Kidney (tissue), 14 donors: Measurements from ENCODE around the gene TRIM8. TPM values are rescaled to one million over a fixed set of nuclear protein-coding genes. Genes with fewer than 3 reads are reported as not detected.

Experiments
- DNase-seq, 5 donors: peaks; one replicate each; pipeline ENCODE4 v3.0.0-alpha.2; 2013 to 2020
- FAIRE-seq: peaks from 2 replicates; lab custom pipeline; 2012; peaks lifted over from hg19 to GRCh38; lab: Jason Lieb, UNC
- H3K27ac ChIP-seq, 2 donors: one replicate each; pipeline ENCODE4 v1.7.0; 2013; ENCODE audit warnings: low read depth in 2 of 2, low read length in 2 of 2, inconsistent platforms in 1 of 2
- H3K27me3 ChIP-seq: one replicate; pipeline ENCODE4 v1.7.1; 2013; ENCODE audit warnings: low read length, inconsistent platforms; ENCODE audit not compliant: control insufficient read depth, insufficient read depth
- H3K36me3 ChIP-seq, 3 donors: one replicate each; pipeline versions ENCODE4 v1.7.0 to v1.7.1; 2013; ENCODE audit warnings: low read length in 3 of 3, control low read depth in 1 of 3, inconsistent platforms in 1 of 3; ENCODE audit not compliant: insufficient read depth in 3 of 3, control insufficient read depth in 2 of 3
- H3K4me1 ChIP-seq, 3 donors: one replicate each; pipeline versions ENCODE4 v1.7.0 to v1.7.1; 2013; ENCODE audit warnings: low read length in 3 of 3, inconsistent platforms in 1 of 3, low read depth in 1 of 3; ENCODE audit not compliant: control insufficient read depth in 2 of 3, insufficient read depth in 2 of 3
- H3K4me3 ChIP-seq, 3 donors: one replicate each; pipeline versions ENCODE4 v1.7.0 to v1.8.1; 2013; ENCODE audit warnings: low read length in 3 of 3, control low read depth in 1 of 3, inconsistent platforms in 1 of 3
- H3K9ac ChIP-seq, 3 donors: one replicate each; pipeline versions ENCODE4 v1.7.0 to v1.7.1; 2013; ENCODE audit warnings: low read length in 3 of 3, control low read depth in 1 of 3, inconsistent platforms in 1 of 3
- H3K9me3 ChIP-seq, 3 donors: one replicate each; pipeline versions ENCODE4 v1.7.0 to v1.7.1; 2013; ENCODE audit warnings: low read length in 3 of 3, control low read depth in 1 of 3, inconsistent platforms in 1 of 3; ENCODE audit not compliant: control insufficient read depth in 2 of 3, insufficient read depth in 1 of 3
- intact Hi-C: fragments of 100-400 bp; cut with DNase I; formaldehyde crosslinking; loops from one replicate; pipeline ENCODE4 v1.11.1; 2022
- polyA plus RNA-seq: library from polyadenylated mRNA; stranded (reverse); fragments of 350-450 nt; fragmentation: Illumina TruSeq; extraction: RNeasy Lipid Tissue Mini Kit (QIAGEN cat#74804); gene quantifications from one replicate; pipeline ENCODE4 v1.2.3, GENCODE V29; 2014; ENCODE audit warnings: low read depth, low replicate concordance; ENCODE audit not compliant: insufficient read depth
- total RNA-seq: library from RNA; stranded (reverse); fragmentation: NEBNext Ultra II Directional; extraction: Animal tissue kit (Norgen Biotek cat#: 25700); gene quantifications from one replicate; pipeline ENCODE4 v1.2.1, GENCODE V29; 2021
- TF ChIP-seq, protein P1 (sequence below): IDR thresholded peaks from 3 replicates; pipeline ENCODE4 v1.5.1; 2012; ENCODE audit warnings: mild to moderate bottlenecking, moderate library complexity, borderline replicate concordance; ENCODE audit not compliant: insufficient read depth; ENCODE audit errors: extremely low read depth
- donor health status: control.
- donor health status: control.
- donor health status: control.
- donor health status: control.
- donor health status: control.
- donor health status: DM: yes; HTN: yes; CAD: no.
- donor health status: Normal renal cell carcinoma (clear cell type).

Gene TRIM8
- total and polyA plus RNA-seq, 2 donors from 2014 or later = 160 to 198 TPM

DNA sequence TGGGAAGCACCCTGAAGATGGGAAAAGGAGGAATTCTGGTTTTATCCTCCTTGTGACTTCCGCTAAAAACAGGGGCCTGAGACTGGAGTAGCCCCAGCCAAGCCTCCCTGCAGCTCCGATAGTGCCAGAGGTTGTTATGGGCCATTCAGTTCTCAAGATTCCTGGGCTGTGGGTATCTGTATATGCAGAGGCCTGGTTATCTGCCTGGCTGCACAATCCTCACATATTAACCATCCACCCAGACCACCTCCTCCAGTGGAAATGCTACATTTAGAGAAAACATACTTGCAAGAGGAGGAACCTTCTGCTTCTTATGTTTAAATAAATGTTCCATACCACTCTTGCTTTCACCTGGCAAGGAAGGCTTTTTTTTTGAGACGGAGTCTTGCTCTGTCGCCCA, 35.3 kb downstream of the TRIM8 start:
- Histone ChIP-seq H3K36me3 (peaks cover 0 to 2% (median 0%) of the 10 kb centered on the region in 3 donors), H3K4me1 (peaks cover 38 to 50% (median 47%) of the 10 kb centered on the region in 3 donors), H3K9ac (no peak overlapping the region), H3K9me3 (no peaks in the 10 kb centered on the region), H3K27ac (peak overlapping the region; percentile 49 to 51), H3K4me3 (no peak overlapping the region), H3K27me3 (no peaks in the 10 kb centered on the region)
- intact Hi-C loops = no loop called here
- no peak for FAIRE-seq
- TF ChIP-seq, protein P1, sequence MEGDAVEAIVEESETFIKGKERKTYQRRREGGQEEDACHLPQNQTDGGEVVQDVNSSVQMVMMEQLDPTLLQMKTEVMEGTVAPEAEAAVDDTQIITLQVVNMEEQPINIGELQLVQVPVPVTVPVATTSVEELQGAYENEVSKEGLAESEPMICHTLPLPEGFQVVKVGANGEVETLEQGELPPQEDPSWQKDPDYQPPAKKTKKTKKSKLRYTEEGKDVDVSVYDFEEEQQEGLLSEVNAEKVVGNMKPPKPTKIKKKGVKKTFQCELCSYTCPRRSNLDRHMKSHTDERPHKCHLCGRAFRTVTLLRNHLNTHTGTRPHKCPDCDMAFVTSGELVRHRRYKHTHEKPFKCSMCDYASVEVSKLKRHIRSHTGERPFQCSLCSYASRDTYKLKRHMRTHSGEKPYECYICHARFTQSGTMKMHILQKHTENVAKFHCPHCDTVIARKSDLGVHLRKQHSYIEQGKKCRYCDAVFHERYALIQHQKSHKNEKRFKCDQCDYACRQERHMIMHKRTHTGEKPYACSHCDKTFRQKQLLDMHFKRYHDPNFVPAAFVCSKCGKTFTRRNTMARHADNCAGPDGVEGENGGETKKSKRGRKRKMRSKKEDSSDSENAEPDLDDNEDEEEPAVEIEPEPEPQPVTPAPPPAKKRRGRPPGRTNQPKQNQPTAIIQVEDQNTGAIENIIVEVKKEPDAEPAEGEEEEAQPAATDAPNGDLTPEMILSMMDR = no peak
- DNase-seq = peak in 2 of 5 donors; percentile 30 to 58

DNA sequence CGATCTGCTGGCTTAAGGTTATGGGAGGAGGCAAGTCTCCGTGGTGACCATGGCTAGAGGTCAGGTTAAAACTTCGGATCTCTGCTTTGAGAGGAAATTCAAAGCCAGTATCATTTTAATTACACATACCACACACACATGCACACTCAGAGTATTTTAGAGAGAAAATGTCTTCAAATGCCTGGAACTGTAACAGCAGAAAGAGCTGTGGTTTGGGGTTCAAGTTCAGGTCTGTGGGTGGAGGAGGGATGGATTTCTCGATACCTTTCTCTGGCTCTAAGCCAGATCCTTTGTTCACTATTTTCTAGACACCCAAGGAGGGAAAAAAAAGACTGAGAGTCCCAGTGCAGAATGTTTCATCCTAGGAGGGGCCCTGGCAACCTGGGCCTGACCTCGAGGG, 37.4 kb downstream of the TRIM8 start:
- Histone ChIP-seq H3K4me1 (peaks cover 22 to 32% (median 30%) of the 10 kb centered on the region in 3 donors), H3K4me3 (no peak overlapping the region), H3K9ac (no peak overlapping the region), H3K27me3 (no peaks in the 10 kb centered on the region), H3K9me3 (no peaks in the 10 kb centered on the region), H3K36me3 (peaks cover 0 to 8% (median 6%) of the 10 kb centered on the region in 3 donors), H3K27ac (no peak overlapping the region)
- FAIRE-seq = no peak
- no peak for DNase-seq
- intact Hi-C loops = no loop called here
- TF ChIP-seq, protein P1 = no peak

DNA sequence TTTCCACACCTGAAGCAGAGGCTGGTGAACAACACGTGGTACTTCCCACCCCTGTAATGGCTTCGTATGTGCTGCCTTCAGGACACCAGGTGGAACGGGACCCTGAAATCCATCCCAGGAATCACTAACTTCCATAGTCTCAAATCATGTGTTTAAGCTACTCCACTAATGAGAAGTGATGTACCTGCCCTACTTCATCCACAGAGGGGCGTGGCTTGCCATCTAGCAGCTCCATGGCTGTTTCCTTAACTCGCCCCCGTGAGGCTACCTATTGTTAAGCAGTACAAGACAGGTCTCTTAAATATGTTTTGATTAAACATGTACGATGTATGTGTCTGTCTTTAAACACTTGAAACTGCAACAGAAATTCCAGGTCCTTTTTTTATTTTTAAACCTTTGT, 38.1 kb downstream of the TRIM8 start:
- Histone ChIP-seq H3K4me1 (peaks cover 18 to 24% (median 23%) of the 10 kb centered on the region in 3 donors), H3K36me3 (peaks cover 0 to 8% (median 6%) of the 10 kb centered on the region in 3 donors), H3K9me3 (no peaks in the 10 kb centered on the region), H3K27me3 (no peaks in the 10 kb centered on the region), H3K27ac (no peak overlapping the region), H3K9ac (no peak overlapping the region), H3K4me3 (no peak overlapping the region)
- no peak for FAIRE-seq
- DNase-seq = no peak
- TF ChIP-seq, protein P1 = no peak
- intact Hi-C loops = no loop called here

DNA sequence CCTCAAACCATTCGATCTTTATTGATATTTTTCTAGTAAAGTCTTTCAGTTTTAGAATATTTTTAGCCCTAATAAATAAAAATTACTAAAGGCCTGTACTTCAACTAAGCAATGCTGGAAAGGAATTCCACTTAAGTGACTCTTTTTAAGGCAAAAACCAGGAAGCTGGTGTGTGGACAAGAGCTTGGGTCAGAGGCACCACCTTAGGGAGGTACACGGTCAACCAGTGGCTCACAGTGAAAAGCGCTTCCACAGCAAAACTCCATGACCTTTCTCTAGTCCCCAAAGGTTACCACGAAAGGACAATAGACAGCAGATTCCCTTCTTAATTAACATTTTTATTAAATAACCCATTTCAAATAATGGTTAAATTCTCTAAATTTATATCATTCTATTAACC, 38.7 kb downstream of the TRIM8 start:
- Histone ChIP-seq H3K27ac (no peak overlapping the region), H3K27me3 (no peaks in the 10 kb centered on the region), H3K9me3 (no peaks in the 10 kb centered on the region), H3K36me3 (peaks cover 0 to 8% (median 6%) of the 10 kb centered on the region in 3 donors), H3K9ac (no peak overlapping the region), H3K4me1 (peaks cover 12 to 19% (median 18%) of the 10 kb centered on the region in 3 donors), H3K4me3 (no peak overlapping the region)
- TF ChIP-seq, protein P1 = no peak
- DNase-seq (no peak), FAIRE-seq (no peak)
- intact Hi-C loops = no loop called here
